ENCODE results near the gene TMEM170B. TPM values are rescaled to one million over a fixed set of nuclear protein-coding genes. Genes with fewer than 3 reads are reported as not detected.

Gene TMEM170B
- total RNA-seq = 0.58 and 1.7 TPM in 2 replicates

DNA sequence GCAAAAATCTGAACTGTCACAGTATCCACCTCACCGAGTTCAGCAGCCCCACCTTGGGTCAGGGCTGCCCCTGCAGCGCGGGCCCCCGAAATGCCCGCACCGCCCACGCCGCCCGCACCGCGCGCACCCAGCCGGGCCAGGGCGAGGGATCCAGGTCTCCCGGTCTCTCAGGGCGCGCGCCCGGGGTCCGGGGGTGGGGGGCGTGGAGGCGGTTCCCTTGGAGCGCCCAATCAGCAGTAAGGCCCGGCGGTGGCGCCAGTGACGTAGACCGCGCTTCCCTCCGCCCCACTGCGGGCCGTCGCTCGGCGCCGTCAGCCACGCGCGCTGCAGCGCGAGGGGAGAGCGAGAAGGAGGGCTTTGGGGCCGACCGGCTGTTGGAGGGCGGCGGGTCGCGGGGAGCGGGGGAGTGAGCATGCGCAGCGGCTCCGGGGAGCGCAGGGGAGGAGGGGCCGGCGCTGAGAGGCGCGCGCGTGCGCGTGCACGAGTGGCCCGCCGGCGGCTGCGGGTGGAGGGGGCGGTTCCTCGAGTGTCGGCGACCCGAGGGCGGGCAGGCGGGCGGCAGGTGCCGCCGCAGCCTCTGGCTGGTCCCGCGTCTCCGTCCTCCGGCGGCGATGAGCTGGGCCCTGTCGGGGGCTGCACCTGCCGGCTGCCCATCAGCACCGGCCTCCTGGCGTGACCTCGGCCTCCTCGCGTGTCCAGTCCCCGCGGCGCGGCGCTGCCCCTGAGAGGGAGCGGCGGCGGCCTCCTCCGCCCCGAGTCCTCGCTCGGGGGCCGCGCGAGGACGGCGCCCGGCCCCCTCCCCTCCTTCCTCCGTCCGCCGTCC lies at the start of gene TMEM170B:
Gene TMEM170B, plus strand, starts transcription at position 521 of the 823 bp plus-strand sequence. CDS start 529 bp downstream, outside the sequence.

Other genes with a start within 250 kb of the TMEM170B start
- 1.1 and 1.5 TPM in 2 replicates for gene ADTRP, start 241.1 kb downstream of the TMEM170B start, total RNA-seq

Measured in regular cardiac myocyte (primary cell).